ENCODE data around the gene LDLRAD4.
"Not testable (repeated sequence)": the region's sequence is repeated elsewhere in the genome, so short reads cannot be mapped to it uniquely, and the experiment has no call there.

The LDLRAD4 gene

DNA sequence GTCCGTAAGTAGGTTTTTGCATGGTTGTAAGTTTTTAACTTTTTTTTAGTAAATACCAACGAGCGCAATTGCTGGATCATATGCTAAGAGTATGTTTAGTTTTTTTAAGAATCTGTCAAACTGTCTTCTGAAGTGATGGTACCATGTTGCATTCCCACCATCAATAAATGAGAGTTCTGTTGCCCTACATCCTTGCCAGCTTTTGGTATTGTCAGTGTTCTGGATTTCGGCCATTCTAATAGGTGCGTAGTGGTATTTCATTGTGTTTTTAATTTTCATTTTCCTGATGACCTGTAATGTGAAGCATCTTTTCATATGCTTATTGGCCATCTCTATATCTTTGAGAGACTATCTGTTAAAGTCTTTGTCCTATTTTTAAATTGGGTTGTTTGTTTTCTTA lies 114.3 kb downstream of the LDLRAD4 start:
- no peak for TF ChIP-seq CTCF (conservative IDR thresholded peaks at IDR 0.05; ENCODE audit: low read depth, low read length)
- no peak overlapping the region for H3K4me3 ChIP-seq (ENCODE audit: low read length)
- no peak for DNase-seq (ENCODE audit: low read depth)

DNA sequence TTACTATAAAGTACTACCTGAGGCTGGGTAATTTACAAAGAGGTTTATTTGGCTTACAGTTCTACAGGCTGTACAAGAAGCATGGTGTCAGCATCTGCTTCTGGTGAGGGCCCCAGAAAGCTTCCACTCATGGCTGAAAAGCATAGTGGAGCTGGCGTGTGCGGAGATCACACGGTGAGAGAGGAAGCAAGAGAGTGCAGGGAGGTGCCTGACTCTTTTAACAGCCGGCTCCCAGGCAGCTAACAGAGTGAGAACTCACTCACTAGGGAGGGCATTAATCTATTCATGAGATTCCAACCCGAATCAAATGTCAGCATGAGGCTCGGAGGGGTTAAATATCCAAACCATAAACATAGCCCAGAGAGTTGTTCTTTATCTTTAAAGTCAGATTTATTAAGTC lies 117.3 kb downstream of the LDLRAD4 start:
- no peak overlapping the region for H3K4me3 ChIP-seq (ENCODE audit: low read length)
- no peak for TF ChIP-seq CTCF (conservative IDR thresholded peaks at IDR 0.05; ENCODE audit: low read depth, low read length)
- no peak for DNase-seq (ENCODE audit: low read depth)

- TF ChIP-seq CTCF (conservative IDR thresholded peaks at IDR 0.05; ENCODE audit: low read depth, low read length) = no peak
- no peak for DNase-seq (ENCODE audit: low read depth)
- no peak overlapping the region for H3K4me3 ChIP-seq (ENCODE audit: low read length)
Observed at GRCh38 chr18:13336841-13337240, 118.3 kb downstream of the LDLRAD4 start.

DNA sequence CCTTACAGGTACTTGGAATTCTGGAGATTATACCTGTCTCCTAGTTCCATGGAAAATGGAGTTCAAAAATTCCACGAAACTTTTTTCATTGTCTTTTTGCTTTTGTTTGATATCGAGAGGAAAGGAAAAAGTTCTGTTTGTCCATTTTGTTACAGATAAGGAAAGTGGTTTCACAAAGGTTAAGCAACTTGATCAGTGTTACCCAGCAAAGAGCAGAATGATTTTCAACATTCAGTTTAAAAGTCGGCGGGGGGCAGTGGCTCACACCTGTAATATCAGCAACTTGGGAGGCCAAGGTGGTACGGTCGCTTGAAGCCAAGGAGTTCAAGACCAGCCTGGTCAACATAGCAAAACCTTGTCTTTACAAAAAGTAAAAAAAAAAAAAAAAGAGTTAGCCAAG lies 118.8 kb downstream of the LDLRAD4 start:
- no peak for TF ChIP-seq CTCF (conservative IDR thresholded peaks at IDR 0.05; ENCODE audit: low read depth, low read length)
- H3K4me3 ChIP-seq (ENCODE audit: low read length) = no peak overlapping the region

GRCh38 chr18:13338318-13338717 lies 119.8 kb downstream of the LDLRAD4 start:
- TF ChIP-seq CTCF (conservative IDR thresholded peaks at IDR 0.05; ENCODE audit: low read depth, low read length) = no peak
- H3K4me3 ChIP-seq (ENCODE audit: low read length) = no peak overlapping the region

More for the DNA sequence above, 118.8 kb downstream of the LDLRAD4 start:
- no peak for DNase-seq (ENCODE audit: low read depth)

GRCh38 chr18:13339653-13340052 lies 121.1 kb downstream of the LDLRAD4 start:
- DNase-seq (ENCODE audit: low read depth) = no peak
- TF ChIP-seq CTCF (conservative IDR thresholded peaks at IDR 0.05; ENCODE audit: low read depth, low read length) = no peak
- no peak overlapping the region for H3K4me3 ChIP-seq (ENCODE audit: low read length)

More at GRCh38 chr18:13338318-13338717, 119.8 kb downstream of the LDLRAD4 start:
- DNase-seq (ENCODE audit: low read depth) = no peak

DNA sequence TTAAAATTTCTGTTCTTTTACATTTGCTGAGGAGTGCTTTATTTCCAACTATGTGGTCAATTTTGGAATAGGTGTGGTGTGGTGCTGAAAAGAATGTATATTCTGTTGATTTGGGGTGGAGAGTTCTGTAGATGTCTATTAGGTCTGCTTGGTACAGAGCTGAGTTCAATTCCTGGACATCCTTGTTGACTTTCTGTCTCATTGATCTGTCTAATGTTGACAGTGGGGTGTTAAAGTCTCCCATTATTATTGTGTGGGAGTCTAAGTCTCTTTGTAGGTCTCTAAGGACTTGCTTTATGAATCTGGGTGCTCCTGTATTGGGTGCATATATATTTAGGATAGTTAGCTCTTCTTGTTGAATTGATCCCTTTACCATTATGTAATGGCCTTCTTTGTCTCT lies 127.9 kb downstream of the LDLRAD4 start:
- not testable (repeated sequence) for DNase-seq (ENCODE audit: low read depth); H3K4me3 ChIP-seq (ENCODE audit: low read length)

All from retinal pigment epithelial cell (primary cell).